HepG2 (cell line): ENCODE measurements around the gene LAPTM4A. TPM values are rescaled to one million over a fixed set of nuclear protein-coding genes. Genes with fewer than 3 reads are reported as not detected.

Experiments used
- AGO2 ChIP-seq: fragments of 200-400 bp; formaldehyde crosslinking; optimal IDR thresholded peaks from 2 replicates; pipeline ENCODE3; 2017; ENCODE audit warnings: mild to moderate bottlenecking, low read depth, low read length, moderate library complexity
- ARNT2 ChIP-seq: sonication (generic); formaldehyde crosslinking; IDR thresholded peaks from 2 replicates; pipeline ENCODE4 v1.8.0; 2022; ENCODE audit warnings: mild to moderate bottlenecking, low read depth, missing genetic modification reagents, moderate library complexity
- BRCA1 ChIP-seq: sonication (generic); formaldehyde crosslinking; IDR thresholded peaks from 2 replicates; pipeline ENCODE4 v1.4.0; 2020; ENCODE audit warnings: missing genetic modification reagents
- ELF1 ChIP-seq: sonication (generic); formaldehyde crosslinking; IDR thresholded peaks from 2 replicates; pipeline ENCODE4 v1.4.0; 2020; ENCODE audit warnings: missing genetic modification reagents
- FLYWCH1 ChIP-seq: sonication (generic); formaldehyde crosslinking; IDR thresholded peaks from 2 replicates; pipeline ENCODE4 v1.8.1; 2023; ENCODE audit warnings: mild to moderate bottlenecking, missing genetic modification reagents
- GPN1 ChIP-seq: sonication (generic); formaldehyde crosslinking; IDR thresholded peaks from 2 replicates; pipeline ENCODE4 v1.5.1; 2020; ENCODE audit warnings: missing genetic modification reagents, borderline replicate concordance
- HES4 ChIP-seq: sonication (generic); formaldehyde crosslinking; IDR thresholded peaks from 2 replicates; pipeline ENCODE4 v1.9.0; 2021; ENCODE audit warnings: mild to moderate bottlenecking, missing genetic modification reagents, borderline replicate concordance
- HOXA5 ChIP-seq: sonication (generic); formaldehyde crosslinking; IDR thresholded peaks from 2 replicates; pipeline ENCODE4 v1.4.0; 2020; ENCODE audit warnings: missing genetic modification reagents
- HOXA9 ChIP-seq: sonication (generic); formaldehyde crosslinking; IDR thresholded peaks from 2 replicates; pipeline ENCODE4 v1.8.1; 2022; ENCODE audit warnings: missing genetic modification reagents, mild to moderate bottlenecking, moderate library complexity, borderline replicate concordance
- KDM5A ChIP-seq: fragments of 200-600 bp; sonication (generic); IDR thresholded peaks from 2 replicates; pipeline ENCODE4 v1.7.0; 2018; ENCODE audit warnings: antibody characterized with exemption, mild to moderate bottlenecking, low read length, borderline replicate concordance
- KLF9 ChIP-seq: IDR thresholded peaks from 2 replicates; pipeline ENCODE4 v1.6.1; 2016; ENCODE audit warnings: low read depth
- KMT2A ChIP-seq: sonication (generic); formaldehyde crosslinking; IDR thresholded peaks from 2 replicates; pipeline ENCODE4 v1.4.0; 2020; ENCODE audit warnings: missing genetic modification reagents
- MAF1 ChIP-seq: sonication (generic); formaldehyde crosslinking; IDR thresholded peaks from 2 replicates; pipeline ENCODE4 v1.5.0; 2020; ENCODE audit warnings: missing genetic modification reagents, borderline replicate concordance
- MED8 ChIP-seq: sonication (generic); formaldehyde crosslinking; IDR thresholded peaks from 2 replicates; pipeline ENCODE4 v1.8.1; 2023; ENCODE audit warnings: mild to moderate bottlenecking, missing genetic modification reagents; ENCODE audit not compliant: insufficient replicate concordance
- NFATC3 ChIP-seq: sonication (generic); formaldehyde crosslinking; IDR thresholded peaks from 2 replicates; pipeline ENCODE4 v1.5.1; 2020; ENCODE audit warnings: mild to moderate bottlenecking, missing genetic modification reagents
- PITX1 ChIP-seq: sonication (generic); formaldehyde crosslinking; IDR thresholded peaks from 2 replicates; pipeline ENCODE4 v1.5.1; 2020; ENCODE audit warnings: mild to moderate bottlenecking, missing genetic modification reagents
- RARG ChIP-seq: sonication (generic); formaldehyde crosslinking; IDR thresholded peaks from 2 replicates; pipeline ENCODE4 v1.4.0; 2020; ENCODE audit warnings: low read depth, mild to moderate bottlenecking, missing genetic modification reagents
- SMAD3 ChIP-seq: sonication (generic); formaldehyde crosslinking; IDR thresholded peaks from 2 replicates; pipeline ENCODE4 v1.4.0; 2020; ENCODE audit warnings: missing genetic modification reagents
- STAG1 ChIP-seq: sonication (generic); formaldehyde crosslinking; IDR thresholded peaks from 2 replicates; pipeline ENCODE4 v1.4.0; 2020; ENCODE audit warnings: missing genetic modification reagents
- TRIM22 ChIP-seq: fragments of 450-650 bp; IDR thresholded peaks from 2 replicates; pipeline ENCODE4 v1.6.1; 2017
- TSC22D2 ChIP-seq: sonication (generic); formaldehyde crosslinking; IDR thresholded peaks from 2 replicates; pipeline ENCODE4 v1.5.1; 2020; ENCODE audit warnings: missing genetic modification reagents, mild to moderate bottlenecking, borderline replicate concordance
- ZBTB46 ChIP-seq: sonication (generic); formaldehyde crosslinking; IDR thresholded peaks from 2 replicates; pipeline ENCODE4 v1.4.0; 2020; ENCODE audit warnings: mild to moderate bottlenecking, missing genetic modification reagents, borderline replicate concordance
- ZNF615 ChIP-seq: sonication (generic); formaldehyde crosslinking; IDR thresholded peaks from 2 replicates; pipeline ENCODE4 v1.5.0; 2020; ENCODE audit warnings: mild to moderate bottlenecking, missing genetic modification reagents, borderline replicate concordance
- ZNF674 ChIP-seq: sonication (generic); formaldehyde crosslinking; IDR thresholded peaks from 2 replicates; pipeline ENCODE4 v1.5.0; 2020; ENCODE audit warnings: low read depth, mild to moderate bottlenecking, missing genetic modification reagents
- ZNF775 ChIP-seq: sonication (generic); formaldehyde crosslinking; IDR thresholded peaks from 2 replicates; pipeline ENCODE4 v1.4.0; 2020; ENCODE audit warnings: missing genetic modification reagents, mild to moderate bottlenecking, moderate library complexity, borderline replicate concordance
- ZNF792 ChIP-seq: IDR thresholded peaks from 2 replicates; pipeline ENCODE4 v1.6.1; 2016
- ZNF839 ChIP-seq: sonication (generic); formaldehyde crosslinking; IDR thresholded peaks from 2 replicates; pipeline ENCODE4 v1.4.0; 2020; ENCODE audit warnings: missing genetic modification reagents, mild to moderate bottlenecking, borderline replicate concordance
- polyA plus RNA-seq, 8 experiments: library from polyadenylated mRNA; depleted of rRNA in 3 of 8; stranded (reverse) in 7 of 8; unstranded in 1 of 8; fragments of >200 nt; fragmentation: Illumina TruSeq in 4 of 8; extraction: Trizol in 4 of 8; gene quantifications; 2 replicates each; pipeline versions ENCODE4 v1.2.1 to v1.2.3, GENCODE V29; 2011 to 2016; ENCODE audit warnings: low read depth in 4 of 8, missing spikeins in 1 of 8, mixed read lengths in 1 of 8; ENCODE audit not compliant: insufficient read depth in 1 of 8
- total RNA-seq, 5 experiments: library from RNA; depleted of rRNA; stranded (reverse); fragments of >200 nt; fragmentation: Illumina TruSeq; extraction: Trizol; gene quantifications; 2 replicates each; pipeline ENCODE4 v1.2.3, GENCODE V29; 2016; ENCODE audit warnings: low read depth in 1 of 5

LAPTM4A gene
- total and polyA plus RNA-seq, 2 of the 13 experiments (the other 11 are each of a cell fraction or from before 2014, with no cell fraction given) = 116 to 558 TPM

DNA sequence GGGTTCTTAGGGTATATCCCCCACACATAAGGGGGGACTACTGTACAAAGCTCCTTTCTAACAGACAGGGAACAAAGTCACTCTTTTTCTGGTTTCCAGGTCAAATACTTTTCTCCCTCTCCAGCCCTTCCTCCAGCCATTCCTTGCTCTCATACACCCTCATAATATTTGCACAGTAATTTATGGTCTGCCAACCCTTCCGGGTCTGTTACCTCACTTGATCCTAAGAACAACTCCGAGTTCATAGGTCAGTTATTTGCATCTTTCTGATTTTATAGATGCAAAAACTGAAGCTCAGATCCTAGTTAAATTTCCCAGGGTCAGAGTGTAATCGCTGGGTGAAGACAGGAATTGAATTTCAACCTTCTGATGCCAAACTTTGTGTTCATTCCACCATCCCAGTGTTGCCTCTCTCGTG lies 24.2 kb downstream of the LAPTM4A start (continued):
- TF ChIP-seq AGO2 (no peak), ARNT2 (CRISPR knock-in tag) (no peak), ZNF674 (CRISPR knock-in tag) (no peak), HES4 (CRISPR knock-in tag) (no peak), ZNF792 (CRISPR knock-in tag) (peak; percentile 43; the same call in 1 of the 2 replicates), HOXA5 (CRISPR knock-in tag) (no peak), KLF9 (CRISPR knock-in tag) (no peak), SMAD3 (CRISPR knock-in tag) (0 out of 2 replicates have a peak, but pooled peaks have one; percentile 26), HOXA9 (CRISPR knock-in tag) (peak; percentile 94; the same call in 1 of the 2 replicates), RARG (CRISPR knock-in tag) (no peak), MAF1 (CRISPR knock-in tag) (no peak), STAG1 (no peak), GPN1 (CRISPR knock-in tag) (no peak), FLYWCH1 (CRISPR knock-in tag) (no peak), PITX1 (CRISPR knock-in tag) (peak; percentile 62), ZBTB46 (CRISPR knock-in tag) (no peak), ZNF775 (no peak), ZNF615 (CRISPR knock-in tag) (no peak), BRCA1 (no peak), KDM5A (no peak), TRIM22 (no peak), MED8 (CRISPR knock-in tag) (no peak), NFATC3 (no peak), ZNF839 (no peak), ELF1 (CRISPR knock-in tag) (peak; percentile 88), KMT2A (no peak), TSC22D2 (CRISPR knock-in tag) (no peak)
